Gastrocnemius medialis (tissue), 4 donors: ENCODE results near the gene PHRF1.

Experiments
- CTCF ChIP-seq, 5 experiments: fragments of 450-650 bp in 3 of 5; fragments of 200-600 bp in 2 of 5; sonication (generic) in 2 of 5; IDR thresholded peaks in 4 of 5; conservative IDR thresholded peaks in 1 of 5; 1 replicate in 4 of 5; 2 replicates in 1 of 5; pipeline ENCODE4 v1.5.1; 2016 to 2019; ENCODE audit warnings: antibody characterized with exemption in 5 of 5, mild to moderate bottlenecking in 3 of 5, moderate library complexity in 3 of 5
- POLR2A ChIP-seq, 2 donors: fragments of 450-650 bp; IDR thresholded peaks; one replicate each; pipeline ENCODE4 v1.6.1; 2017; ENCODE audit warnings: antibody characterized with exemption in 2 of 2, mild to moderate bottlenecking in 2 of 2, moderate library complexity in 2 of 2

DNA sequence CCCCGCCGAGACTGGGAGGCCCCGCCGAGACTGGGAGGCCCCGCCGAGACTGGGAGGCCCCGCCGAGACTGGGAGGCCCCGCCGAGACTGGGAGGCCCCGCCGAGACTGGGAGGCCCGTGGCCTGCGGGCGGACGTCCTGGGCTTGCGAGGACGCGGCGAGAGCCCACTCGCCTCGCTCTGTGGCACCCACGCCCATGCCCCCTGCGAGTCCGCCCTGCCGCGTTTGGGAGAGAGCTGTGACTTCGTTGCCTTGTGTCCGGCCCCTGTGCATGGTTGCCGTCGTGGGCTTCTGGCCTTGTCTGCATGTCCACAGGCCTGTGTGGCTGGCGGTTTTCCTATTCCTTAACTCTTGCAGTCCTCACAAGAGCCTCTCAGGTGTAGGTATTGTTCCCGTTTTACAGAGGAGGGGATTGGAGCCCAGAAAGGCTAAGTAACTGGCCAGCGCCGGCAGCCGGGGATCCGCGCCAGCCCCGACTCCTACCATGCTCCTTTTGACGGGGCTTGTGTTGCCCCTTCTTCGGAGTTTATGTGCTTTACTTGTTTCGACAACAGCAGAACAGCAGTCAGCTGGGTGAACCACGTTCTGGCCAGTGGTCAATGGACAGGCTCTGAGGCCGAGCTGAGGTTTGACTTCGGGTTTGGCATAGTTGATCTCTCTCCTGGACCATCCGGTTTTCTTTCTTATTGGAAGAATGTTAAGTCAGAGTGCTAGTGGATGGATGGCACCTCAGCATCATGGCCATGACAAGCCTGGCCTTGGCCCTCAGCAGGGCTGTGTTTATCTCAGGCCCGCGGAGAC lies 741 bp downstream of the PHRF1 start:
- TF ChIP-seq CTCF (IDR thresholded peaks at IDR 0.05 in 4 of 5, conservative IDR thresholded peaks at IDR 0.05 in 1 of 5) (no peak), POLR2A (IDR thresholded peaks at IDR 0.05) (no peak)
